Tibial artery (tissue), 4 donors: ENCODE data around the gene HHIPL1.

Experiments used
- DNase-seq, 2 donors: peaks; one replicate each; pipeline ENCODE4 v3.0.0-alpha.2; 2019
- H3K27ac ChIP-seq, 2 donors: fragments of 200-600 bp; sonication (generic) in 1 of 2; 1 replicate in 1 of 2; 2 replicates in 1 of 2; pipeline ENCODE4 v1.5.1; 2018 to 2019; ENCODE audit warnings: mild to moderate bottlenecking in 1 of 2
- H3K27me3 ChIP-seq, 2 donors: fragments of 200-600 bp; sonication (generic) in 1 of 2; one replicate each; pipeline versions ENCODE4 v1.5.1 to v1.6.0; 2016 to 2019
- H3K36me3 ChIP-seq, 3 donors: fragments of 200-600 bp; sonication (generic) in 2 of 3; one replicate each; pipeline ENCODE4 v1.5.1; 2016 to 2019; ENCODE audit warnings: mild to moderate bottlenecking in 2 of 3
- H3K4me1 ChIP-seq, 4 donors: fragments of 200-600 bp; sonication (generic) in 2 of 4; 1 replicate in 3 of 4; 2 replicates in 1 of 4; pipeline ENCODE4 v1.5.1; 2016 to 2019
- H3K4me3 ChIP-seq, 2 donors: fragments of 200-600 bp; sonication (generic) in 1 of 2; 1 replicate in 1 of 2; 2 replicates in 1 of 2; pipeline ENCODE4 v1.5.1; 2018 to 2019; ENCODE audit warnings: mild to moderate bottlenecking in 2 of 2
- H3K9me3 ChIP-seq, 3 donors: fragments of 200-600 bp; sonication (generic) in 1 of 3; one replicate each; pipeline ENCODE4 v1.5.1; 2016 to 2019
- intact Hi-C: fragments of 100-400 bp; cut with DNase I; formaldehyde crosslinking; loops from one replicate; pipeline ENCODE4 v1.15.0; 2023; ENCODE audit warnings: low total_unique reads
- TF ChIP-seq, protein P1 (sequence below), 2 experiments: fragments of 200-600 bp in 1 of 2; fragments of 450-650 bp in 1 of 2; IDR thresholded peaks; one replicate each; pipeline ENCODE4 v1.5.1; 2017 to 2019; ENCODE audit warnings: antibody characterized with exemption in 2 of 2, mild to moderate bottlenecking in 1 of 2, moderate library complexity in 1 of 2

Gene HHIPL1

GRCh38 chr14:99706107-99706900 is 61.4 kb downstream of the HHIPL1 start:
- H3K4me1 ChIP-seq = no peaks in the 10 kb centered on the region
- H3K36me3 ChIP-seq = peaks cover 0 to 10% (median 4%) of the 10 kb centered on the region in 3 donors
- TF ChIP-seq, protein P1, sequence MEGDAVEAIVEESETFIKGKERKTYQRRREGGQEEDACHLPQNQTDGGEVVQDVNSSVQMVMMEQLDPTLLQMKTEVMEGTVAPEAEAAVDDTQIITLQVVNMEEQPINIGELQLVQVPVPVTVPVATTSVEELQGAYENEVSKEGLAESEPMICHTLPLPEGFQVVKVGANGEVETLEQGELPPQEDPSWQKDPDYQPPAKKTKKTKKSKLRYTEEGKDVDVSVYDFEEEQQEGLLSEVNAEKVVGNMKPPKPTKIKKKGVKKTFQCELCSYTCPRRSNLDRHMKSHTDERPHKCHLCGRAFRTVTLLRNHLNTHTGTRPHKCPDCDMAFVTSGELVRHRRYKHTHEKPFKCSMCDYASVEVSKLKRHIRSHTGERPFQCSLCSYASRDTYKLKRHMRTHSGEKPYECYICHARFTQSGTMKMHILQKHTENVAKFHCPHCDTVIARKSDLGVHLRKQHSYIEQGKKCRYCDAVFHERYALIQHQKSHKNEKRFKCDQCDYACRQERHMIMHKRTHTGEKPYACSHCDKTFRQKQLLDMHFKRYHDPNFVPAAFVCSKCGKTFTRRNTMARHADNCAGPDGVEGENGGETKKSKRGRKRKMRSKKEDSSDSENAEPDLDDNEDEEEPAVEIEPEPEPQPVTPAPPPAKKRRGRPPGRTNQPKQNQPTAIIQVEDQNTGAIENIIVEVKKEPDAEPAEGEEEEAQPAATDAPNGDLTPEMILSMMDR (IDR thresholded peaks at IDR 0.05) = no peak
- no peak for DNase-seq
- H3K4me3 ChIP-seq = no peak overlapping the region
- peaks cover 0 to 25% (median 10%) of the 10 kb centered on the region in 3 donors for H3K9me3 ChIP-seq
- intact Hi-C loops = no loop called here
- H3K27me3 ChIP-seq = no peaks in the 10 kb centered on the region
- H3K27ac ChIP-seq = no peak overlapping the region

DNA sequence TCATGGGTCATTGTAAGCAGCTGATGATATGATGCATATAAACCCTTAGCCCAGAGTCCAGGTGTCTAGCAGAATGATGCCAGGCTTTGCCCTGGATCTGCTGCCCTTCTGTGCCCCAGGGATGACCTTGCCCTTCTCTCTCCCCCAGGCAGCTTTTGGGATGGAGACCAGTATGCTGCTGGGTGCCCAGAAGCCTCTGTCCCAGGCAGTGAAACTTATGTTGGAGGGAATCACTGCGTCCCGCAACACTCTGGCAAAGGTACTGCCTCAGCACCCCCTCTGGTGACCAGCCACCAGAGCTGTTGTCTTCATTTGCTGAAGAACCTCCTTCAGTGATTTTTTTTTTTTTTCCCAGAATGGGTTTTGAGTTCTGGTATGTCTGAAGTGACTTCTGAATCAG is 62.5 kb downstream of the HHIPL1 start:
- intact Hi-C loops = no loop called here
- no peaks in the 10 kb centered on the region for H3K4me1 ChIP-seq
- H3K27me3 ChIP-seq = no peaks in the 10 kb centered on the region
- no peak for DNase-seq
- peaks cover 0 to 25% (median 10%) of the 10 kb centered on the region in 3 donors for H3K9me3 ChIP-seq
- H3K36me3 ChIP-seq = peaks cover 0 to 10% (median 4%) of the 10 kb centered on the region in 3 donors
- TF ChIP-seq, protein P1 (IDR thresholded peaks at IDR 0.05) = no peak
- H3K27ac ChIP-seq = no peak overlapping the region
- H3K4me3 ChIP-seq = no peak overlapping the region

DNA sequence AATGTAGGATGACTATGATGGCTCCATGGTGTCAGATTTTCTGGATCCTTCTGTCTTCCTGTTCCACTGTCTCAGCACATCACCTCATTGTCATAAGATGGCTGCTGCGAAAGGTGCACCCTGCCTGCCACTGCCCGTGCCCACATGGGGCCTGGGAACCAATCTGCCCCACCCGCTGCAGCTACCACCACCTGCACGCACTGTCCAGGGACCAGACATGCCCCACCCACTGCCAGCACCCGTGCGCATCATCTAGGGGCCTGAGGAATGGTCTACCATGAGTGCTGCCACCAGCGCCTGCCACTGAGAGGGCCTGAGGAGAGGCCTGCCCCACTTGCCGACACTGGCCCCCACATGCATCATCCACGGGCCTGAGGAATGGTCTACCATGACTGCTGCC is 63.0 kb downstream of the HHIPL1 start:
- no peak overlapping the region for H3K4me3 ChIP-seq
- no peak overlapping the region for H3K27ac ChIP-seq
- no peak for DNase-seq
- intact Hi-C loops = no loop called here
- H3K4me1 ChIP-seq = no peaks in the 10 kb centered on the region
- H3K27me3 ChIP-seq = no peaks in the 10 kb centered on the region
- TF ChIP-seq, protein P1 (IDR thresholded peaks at IDR 0.05) = no peak
- H3K36me3 ChIP-seq = peaks cover 0 to 8% (median 4%) of the 10 kb centered on the region in 3 donors
- peaks cover 0 to 26% (median 9%) of the 10 kb centered on the region in 3 donors for H3K9me3 ChIP-seq

GRCh38 chr14:99708449-99708848 is 63.5 kb downstream of the HHIPL1 start:
- Histone ChIP-seq H3K4me3 (no peak overlapping the region), H3K9me3 (peaks cover 0 to 23% (median 3%) of the 10 kb centered on the region in 3 donors), H3K36me3 (peaks cover 0 to 4% (median 2%) of the 10 kb centered on the region in 3 donors), H3K27me3 (no peaks in the 10 kb centered on the region), H3K4me1 (no peaks in the 10 kb centered on the region), H3K27ac (no peak overlapping the region)
- no peak for DNase-seq
- TF ChIP-seq, protein P1 (IDR thresholded peaks at IDR 0.05) = no peak
- intact Hi-C loops = no loop called here

DNA sequence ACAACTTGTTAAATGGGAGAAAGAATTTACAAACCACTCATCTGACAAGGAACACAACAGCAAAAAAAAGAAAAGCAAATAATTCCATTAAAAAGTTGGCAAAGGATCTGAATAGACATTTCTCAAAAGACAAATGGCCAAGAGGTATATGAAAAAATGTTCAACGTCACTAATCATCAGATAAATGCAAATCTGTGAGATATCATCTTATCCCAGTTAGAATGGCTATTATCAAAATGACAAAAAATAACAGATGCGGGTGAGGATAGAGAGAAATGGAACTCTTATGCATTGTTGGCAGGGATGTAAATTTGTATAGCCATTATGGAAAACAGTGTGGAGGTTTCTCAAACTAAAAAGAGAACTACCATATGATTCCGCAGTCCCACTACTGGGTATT is 69.0 kb downstream of the HHIPL1 start:
- Histone ChIP-seq H3K9me3 (peaks cover 0 to 15% (median 0%) of the 10 kb centered on the region in 3 donors), H3K36me3 (no peaks in the 10 kb centered on the region), H3K27ac (no peak overlapping the region), H3K4me3 (no peak overlapping the region), H3K4me1 (no peaks in the 10 kb centered on the region), H3K27me3 (no peaks in the 10 kb centered on the region)
- TF ChIP-seq, protein P1 (IDR thresholded peaks at IDR 0.05) = no peak
- DNase-seq = no peak
- intact Hi-C loops = no loop called here
